Retina (tissue), 1 donor: ENCODE results near the gene CPPED1.

Source experiments
- DNase-seq: peaks from one replicate; pipeline ENCODE4 v3.0.0-alpha.2; 2016

Gene CPPED1

DNA sequence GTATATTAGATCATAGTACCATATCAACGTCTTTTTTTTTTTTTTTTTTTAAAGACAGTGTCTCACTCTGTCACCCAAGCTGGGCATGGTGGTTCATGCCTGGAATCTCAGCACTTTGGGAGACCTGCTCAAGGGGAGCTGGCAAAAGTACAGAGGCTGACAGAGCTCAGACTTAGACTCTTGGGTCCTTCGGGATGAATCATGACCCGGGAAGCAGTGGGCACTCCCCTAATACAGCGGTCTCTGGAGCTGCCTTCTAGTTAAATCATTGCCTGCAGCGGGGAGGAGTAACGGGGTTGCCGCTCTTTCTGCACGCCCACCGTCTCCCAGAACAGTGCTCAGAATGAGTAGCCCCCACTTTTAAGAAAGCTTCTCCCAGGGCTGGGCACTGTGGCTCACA is 174.4 kb downstream of the CPPED1 start:
- DNase-seq: no peak

DNA sequence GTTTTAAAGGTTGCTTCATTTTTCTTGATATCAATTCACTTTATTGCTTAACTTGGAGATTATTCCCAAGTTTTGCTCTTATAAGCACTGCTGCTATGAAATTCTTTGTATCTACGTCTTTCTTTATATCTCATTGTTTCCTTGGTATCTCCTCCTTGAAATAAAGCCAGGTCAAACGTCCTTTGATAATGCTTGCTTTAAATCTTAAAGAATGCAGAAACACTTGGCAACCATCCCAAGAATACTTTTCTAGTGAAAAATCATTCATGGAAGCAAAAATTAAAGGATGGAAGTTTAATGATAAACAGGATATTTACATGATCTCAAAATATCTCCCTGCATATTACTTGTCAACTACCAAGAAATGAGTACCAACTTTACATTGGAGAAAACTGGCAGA is 175.2 kb downstream of the CPPED1 start:
- no peak for DNase-seq

GRCh38 chr16:12627394-12627793 is 176.3 kb downstream of the CPPED1 start:
- DNase-seq: no peak

- no peak for DNase-seq
Measured at GRCh38 chr16:12626411-12626810, 177.3 kb downstream of the CPPED1 start.

DNA sequence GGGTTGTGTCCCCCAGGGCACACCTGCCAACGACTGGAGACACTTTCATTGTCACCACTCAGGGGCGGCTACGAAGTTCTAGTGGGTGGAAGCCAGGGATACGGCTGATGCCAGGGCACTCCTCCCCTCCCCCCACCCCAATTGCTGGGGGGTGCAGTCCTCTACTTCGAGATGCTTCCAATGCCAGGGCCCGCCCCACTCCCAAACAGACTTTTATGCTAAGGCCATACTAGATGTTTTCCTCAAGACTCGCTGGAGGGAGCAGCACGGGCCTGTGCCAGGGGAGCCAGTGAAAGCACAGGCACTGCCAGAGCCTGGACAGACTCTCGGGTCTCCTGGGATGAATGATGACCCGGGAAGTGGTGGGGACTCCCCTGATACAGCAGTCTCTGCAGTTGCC is 178.0 kb downstream of the CPPED1 start:
- DNase-seq: no peak

- no peak for DNase-seq
Measured at GRCh38 chr16:12625068-12625467, 178.6 kb downstream of the CPPED1 start.

DNA sequence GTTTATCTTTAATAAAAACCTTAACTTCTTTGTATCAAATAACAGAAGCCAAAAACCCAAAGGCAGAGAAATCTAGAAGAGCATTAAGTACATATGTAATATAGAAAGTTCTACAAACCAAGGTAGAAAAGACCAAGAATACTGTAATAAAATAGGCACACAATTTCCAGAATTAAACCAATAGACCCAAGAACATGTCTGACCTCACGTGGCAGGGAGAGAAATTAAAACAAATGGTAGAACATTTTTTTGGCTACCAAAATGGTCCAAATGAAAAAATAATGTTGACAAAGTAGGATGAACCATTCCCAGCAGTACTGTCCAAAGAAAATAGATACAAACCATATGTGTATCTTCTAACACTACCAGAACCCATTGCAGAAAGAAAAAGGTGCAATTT is 183.5 kb downstream of the CPPED1 start:
- no peak for DNase-seq

- DNase-seq: no peak
Measured at GRCh38 chr16:12618515-12618914, 185.2 kb downstream of the CPPED1 start.

- DNase-seq: no peak
Measured at GRCh38 chr16:12617401-12617819, 186.3 kb downstream of the CPPED1 start.

- no peak for DNase-seq
Measured at GRCh38 chr16:12614662-12615278, 188.9 kb downstream of the CPPED1 start.

DNA sequence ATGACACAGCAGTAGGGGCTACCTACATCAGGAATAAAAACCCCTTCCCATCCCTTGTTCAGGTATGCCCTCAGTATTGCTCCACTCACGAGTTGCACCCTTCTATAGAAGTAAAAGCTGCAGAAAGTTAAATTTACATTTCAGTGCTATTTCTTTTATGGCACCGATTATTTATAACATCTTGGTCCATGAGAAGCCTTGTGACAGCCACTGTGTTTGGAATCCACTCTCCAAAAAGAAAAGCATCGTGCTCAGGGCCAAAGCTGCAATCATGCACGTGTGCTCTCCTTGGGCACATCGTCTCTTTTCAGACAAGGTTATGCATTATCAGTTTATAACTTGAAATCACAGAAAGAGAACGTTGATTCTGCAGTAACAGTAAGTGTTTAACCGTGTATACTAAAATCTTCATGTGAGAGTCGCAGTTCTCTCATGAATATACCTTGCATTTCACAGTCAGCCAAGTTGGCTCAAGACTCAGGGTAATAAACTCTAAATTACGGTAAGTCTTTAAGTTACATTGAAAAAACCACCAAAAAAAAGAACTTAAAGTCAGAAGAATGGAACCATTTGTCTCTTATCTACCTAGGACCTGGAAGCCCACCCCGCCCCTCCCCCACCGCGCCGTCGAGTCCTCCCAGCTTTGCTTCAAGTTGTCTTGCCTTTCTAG is 189.6 kb downstream of the CPPED1 start:
- no peak for DNase-seq

DNA sequence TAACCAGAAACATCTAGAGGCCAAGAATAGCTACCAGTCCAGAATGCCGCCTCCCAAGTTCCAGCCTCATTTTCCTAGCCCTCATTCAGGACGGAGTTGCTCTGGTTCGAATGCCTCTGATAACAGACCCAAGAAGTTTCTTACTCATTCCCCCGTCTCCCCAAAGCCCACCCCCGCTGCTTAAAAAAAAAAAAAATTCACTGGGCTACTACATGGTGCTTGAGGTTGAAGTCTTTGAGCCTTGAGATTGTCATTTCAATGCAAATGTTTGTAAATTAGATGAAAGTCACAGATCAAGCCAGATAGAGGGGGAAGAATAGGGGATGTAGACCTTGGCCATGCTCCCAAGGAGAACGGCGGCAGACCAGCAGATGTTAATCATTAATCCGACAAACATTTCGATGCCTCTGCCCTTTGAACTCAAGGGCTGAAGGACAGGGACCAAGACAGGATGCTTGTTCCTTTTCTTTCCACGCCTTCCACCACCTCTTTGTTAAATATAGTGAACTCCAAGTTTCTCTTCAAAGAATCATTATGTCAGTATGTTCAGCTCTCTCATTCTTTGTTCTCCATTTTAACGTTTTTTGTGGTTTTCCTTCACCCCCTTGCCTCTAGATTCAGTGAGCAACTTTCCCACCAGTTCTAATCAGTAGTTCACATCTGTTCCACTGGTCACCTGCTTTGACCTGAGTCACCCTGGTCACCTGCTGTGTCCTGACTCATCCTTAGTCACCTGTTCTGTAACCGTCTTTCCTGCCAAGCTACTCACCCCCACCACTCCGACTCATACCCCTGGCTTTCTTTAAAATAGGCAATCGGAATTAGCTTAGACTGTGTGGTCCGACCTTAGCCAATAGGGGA is 190.3 kb downstream of the CPPED1 start:
- no peak for DNase-seq

DNA sequence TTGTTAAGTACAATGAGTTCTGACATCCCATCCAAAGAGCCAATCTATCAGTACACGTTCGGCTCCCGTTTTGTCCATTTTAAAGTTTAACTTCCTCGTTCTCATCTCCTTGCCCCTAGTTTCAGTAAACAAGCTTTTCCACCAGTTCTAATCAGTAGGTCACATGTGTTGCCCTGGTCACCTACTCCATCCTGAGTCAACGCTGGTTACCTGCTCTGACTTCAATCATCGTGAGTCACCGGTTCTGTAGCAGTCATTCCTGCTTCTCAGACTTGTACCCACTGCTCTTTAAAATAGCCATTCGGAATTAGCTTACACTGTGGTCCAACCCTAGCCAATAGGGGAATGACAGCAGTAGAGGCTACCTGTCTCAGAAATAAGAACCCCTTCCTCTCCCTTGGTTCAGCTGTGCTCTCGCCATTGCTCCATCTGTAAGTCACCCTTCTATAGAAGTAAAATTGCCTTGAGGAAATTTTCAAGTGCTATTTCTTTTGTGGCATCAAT is 191.0 kb downstream of the CPPED1 start:
- no peak for DNase-seq

GRCh38 chr16:12611916-12612597 is 191.6 kb downstream of the CPPED1 start:
- DNase-seq: no peak

GRCh38 chr16:12611006-12611477 is 192.6 kb downstream of the CPPED1 start:
- DNase-seq: no peak

GRCh38 chr16:12609937-12610699 is 193.6 kb downstream of the CPPED1 start:
- DNase-seq: no peak
